SK-N-SH (cell line): Measurements from ENCODE around the gene SMPD3. TPM values are rescaled to one million over a fixed set of nuclear protein-coding genes. Genes with fewer than 3 reads are reported as not detected.

Experiments
- CTCF ChIA-PET: fragments of 300-600, 350-600 bp; formaldehyde crosslinking; extraction: SDS; loops from one replicate; lab custom pipeline; 2021; lab: Yijun Ruan, JAX
- POLR2A ChIA-PET: fragments of 350-600 bp; sonication (Branson Sonifier 250); formaldehyde crosslinking; extraction: SDS; loops from one replicate; lab custom pipeline; 2020; ENCODE audit warnings: antibody characterized with exemption, inconsistent platforms; lab: Yijun Ruan, JAX
- DNase-seq: peaks from one replicate; pipeline ENCODE4 v3.0.0; 2012
- H2AFZ ChIP-seq: fragments of 200-600 bp; sonication (generic); 2 replicates; pipeline ENCODE4 v1.8.1; 2016; ENCODE audit warnings: antibody characterized with exemption, mild to moderate bottlenecking, low read depth
- H3F3A ChIP-seq: fragments of 200-600 bp; sonication (generic); replicated peaks from 2 replicates; pipeline ENCODE3; 2016; ENCODE audit warnings: antibody characterized with exemption, mild to moderate bottlenecking; ENCODE audit not compliant: insufficient read depth
- H3K27ac ChIP-seq, 2 experiments: fragments of 200-500 bp in 1 of 2; fragments of 200-600 bp in 1 of 2; sonication (Bioruptor generic) in 1 of 2; sonication (generic), shearing (Covaris generic) in 1 of 2; 2 replicates each; pipeline versions ENCODE4 v1.5.1 to v1.6.1; 2014 to 2016; ENCODE audit warnings: low read depth in 2 of 2, inconsistent platforms in 1 of 2, low read length in 1 of 2, mild to moderate bottlenecking in 1 of 2, mixed read lengths in 1 of 2
- H3K27me3 ChIP-seq: fragments of 200-600 bp; sonication (generic), shearing (Covaris generic); 2 replicates; pipeline ENCODE4 v1.6.1; 2016; ENCODE audit warnings: mixed run types; ENCODE audit not compliant: insufficient read depth
- H3K36me3 ChIP-seq, 2 experiments: fragments of 200-500 bp in 1 of 2; fragments of 200-600 bp in 1 of 2; sonication (Bioruptor generic) in 1 of 2; sonication (generic) in 1 of 2; replicated peaks in 1 of 2; 2 replicates each; pipeline versions ENCODE3 to v1.5.1; 2014 to 2016; ENCODE audit warnings: low read length in 1 of 2, mild to moderate bottlenecking in 1 of 2; ENCODE audit not compliant: insufficient read depth in 2 of 2, control insufficient read depth in 1 of 2
- H3K4me1 ChIP-seq, 2 experiments: fragments of 200-500 bp in 1 of 2; fragments of 200-600 bp in 1 of 2; sonication (Bioruptor generic) in 1 of 2; sonication (generic), shearing (Covaris generic) in 1 of 2; 2 replicates each; pipeline versions ENCODE4 v1.5.1 to v1.6.1; 2014 to 2016; ENCODE audit warnings: low read depth in 1 of 2, low read length in 1 of 2, mixed run types in 1 of 2; ENCODE audit not compliant: insufficient read depth in 2 of 2, control insufficient read depth in 1 of 2
- H3K4me2 ChIP-seq: fragments of 200-600 bp; sonication (generic), shearing (Covaris generic); 2 replicates; pipeline ENCODE4 v1.6.1; 2017; ENCODE audit warnings: mixed run types
- H3K4me3 ChIP-seq, 2 experiments: fragments of 200-500 bp in 1 of 2; fragments of 200-600 bp in 1 of 2; sonication (Bioruptor generic) in 1 of 2; sonication (generic), shearing (Covaris generic) in 1 of 2; 2 replicates each; pipeline versions ENCODE4 v1.5.1 to v1.8.1; 2014 to 2016; ENCODE audit warnings: low read depth in 2 of 2, inconsistent platforms in 1 of 2, low read length in 1 of 2, mild to moderate bottlenecking in 1 of 2, mixed read lengths in 1 of 2, moderate library complexity in 1 of 2
- H3K79me2 ChIP-seq: fragments of 200-600 bp; sonication (generic); 2 replicates; pipeline ENCODE4 v1.8.1; 2017; ENCODE audit warnings: mild to moderate bottlenecking; ENCODE audit not compliant: insufficient read depth
- H3K9ac ChIP-seq: fragments of 200-600 bp; sonication (generic); 2 replicates; pipeline ENCODE4 v1.6.1; 2017; ENCODE audit warnings: mixed run types
- H3K9me2 ChIP-seq: fragments of 200-600 bp; sonication (generic); 2 replicates; pipeline ENCODE4 v1.6.1; 2017; ENCODE audit warnings: mixed run types
- H3K9me3 ChIP-seq: fragments of 200-600 bp; sonication (generic); 2 replicates; pipeline ENCODE4 v1.6.1; 2017; ENCODE audit warnings: mixed run types, mild to moderate bottlenecking, moderate library complexity
- H4K20me1 ChIP-seq: fragments of 200-600 bp; sonication (generic); 2 replicates; pipeline ENCODE4 v1.6.1; 2017; ENCODE audit warnings: mild to moderate bottlenecking, mixed run types; ENCODE audit not compliant: insufficient read depth
- ELF1 ChIP-seq: IDR thresholded peaks from 2 replicates; pipeline ENCODE4 v1.4.0; 2012
- EZH2phosphoT487 ChIP-seq: fragments of 200-600 bp; sonication (generic); IDR thresholded peaks from 2 replicates; pipeline ENCODE4 v1.6.1; 2017; ENCODE audit warnings: low read depth, mixed run types, mild to moderate bottlenecking, antibody characterized with exemption, moderate library complexity, borderline replicate concordance
- FOSL2 ChIP-seq: IDR thresholded peaks from 2 replicates; pipeline ENCODE4 v1.4.0; 2012; ENCODE audit warnings: low read depth, mild to moderate bottlenecking, moderate library complexity, borderline replicate concordance
- FOXJ3 ChIP-seq: sonication (generic); formaldehyde crosslinking; IDR thresholded peaks from 2 replicates; pipeline ENCODE4 v1.5.1; 2020; ENCODE audit warnings: mild to moderate bottlenecking, missing genetic modification reagents
- GABPA ChIP-seq: IDR thresholded peaks from 2 replicates; pipeline ENCODE4 v1.4.0; 2012; ENCODE audit warnings: low read depth, mild to moderate bottlenecking
- GATA2 ChIP-seq: sonication (generic); formaldehyde crosslinking; IDR thresholded peaks from 2 replicates; pipeline ENCODE4 v1.5.0; 2020; ENCODE audit warnings: mild to moderate bottlenecking, missing genetic modification reagents
- MXI1 ChIP-seq: IDR thresholded peaks from 2 replicates; pipeline ENCODE4 v1.6.1; 2012; ENCODE audit warnings: mild to moderate bottlenecking, low read depth, low read length, improper control_type of control experiment
- NFIC ChIP-seq: IDR thresholded peaks from 2 replicates; pipeline ENCODE4 v1.4.0; 2012; ENCODE audit warnings: borderline replicate concordance
- NRF1 ChIP-seq: IDR thresholded peaks from 2 replicates; pipeline ENCODE4 v1.6.1; 2012; ENCODE audit warnings: low read depth, mild to moderate bottlenecking, low read length
- POLR2AphosphoS5 ChIP-seq: IDR thresholded peaks from 2 replicates; pipeline ENCODE4 v1.6.1; 2012; ENCODE audit warnings: low read depth, low read length
- RAD21 ChIP-seq: IDR thresholded peaks from 2 replicates; pipeline ENCODE4 v1.6.1; 2012; ENCODE audit warnings: mild to moderate bottlenecking, low read length
- RFX5 ChIP-seq: IDR thresholded peaks from 2 replicates; pipeline ENCODE4 v1.6.1; 2012; ENCODE audit warnings: mild to moderate bottlenecking, improper control_type of control experiment, low read length
- TAF1 ChIP-seq: IDR thresholded peaks from 2 replicates; pipeline ENCODE4 v1.6.1; 2012; ENCODE audit warnings: low read depth, mild to moderate bottlenecking, low read length, moderate library complexity, borderline replicate concordance
- TCF12 ChIP-seq: IDR thresholded peaks from 2 replicates; pipeline ENCODE4 v1.4.0; 2012
- YY1 ChIP-seq: IDR thresholded peaks from 2 replicates; pipeline ENCODE4 v1.4.0; 2012; ENCODE audit warnings: low read depth, mild to moderate bottlenecking
- WGBS: methylation state at CpG from one replicate; pipeline ENCODE4 v1.1.6; 2017; ENCODE audit warnings: low lambda C conversion rate; 5-methylcytosine and 5-hydroxymethylcytosine counted together
- polyA plus RNA-seq, 3 experiments: library from polyadenylated mRNA; depleted of rRNA; stranded (reverse); fragments of >200 nt; gene quantifications; 2 replicates each; pipeline ENCODE4 v1.2.3, GENCODE V29; 2012
- TF ChIP-seq, protein P1 (sequence below): IDR thresholded peaks from 2 replicates; pipeline ENCODE4 v1.4.0; 2012; ENCODE audit warnings: low read depth
- TF ChIP-seq, protein P2 (sequence below): fragments of 150-350 bp; IDR thresholded peaks from 2 replicates; pipeline ENCODE4 v1.6.1; 2017; ENCODE audit warnings: antibody characterized with exemption, low read length, low read depth, borderline replicate concordance
- TF ChIP-seq, protein P3 (sequence below): IDR thresholded peaks from 2 replicates; pipeline ENCODE4 v1.4.0; 2012; ENCODE audit warnings: low read depth, borderline replicate concordance
- TF ChIP-seq, protein P4 (sequence below): IDR thresholded peaks from 2 replicates; pipeline ENCODE4 v1.4.0; 2012; ENCODE audit warnings: low read depth, borderline replicate concordance

SMPD3 gene
- polyA plus RNA-seq, 1 of the 3 experiments (the other 2 are of a cell fraction): 0.38 TPM

- Histone ChIP-seq H3K4me2 (no peak overlapping the region), H2AFZ (no peak overlapping the region), H3K9me3 (no peaks in the 10 kb centered on the region), H3F3A (no peaks in the 10 kb centered on the region), H3K27me3 (no peaks in the 10 kb centered on the region), H3K4me3 (no peak overlapping the region), H3K36me3 (peaks cover 23 to 44% of the 10 kb centered on the region in 2 experiments), H3K27ac (no peak overlapping the region), H3K9me2 (no peaks in the 10 kb centered on the region), H4K20me1 (no peaks in the 10 kb centered on the region), H3K9ac (no peak overlapping the region), H3K4me1 (no peaks in the 10 kb centered on the region), H3K79me2 (no peaks in the 10 kb centered on the region)
- TF ChIP-seq TAF1 (no peak), EZH2phosphoT487 (no peak), NRF1 (no peak), FOSL2 (no peak), TCF12 (no peak), GATA2 (CRISPR knock-in tag) (no peak), YY1 (no peak), MXI1 (no peak), POLR2AphosphoS5 (no peak), FOXJ3 (CRISPR knock-in tag) (no peak), RFX5 (no peak), RAD21 (no peak)
- TF ChIP-seq, protein P1, sequence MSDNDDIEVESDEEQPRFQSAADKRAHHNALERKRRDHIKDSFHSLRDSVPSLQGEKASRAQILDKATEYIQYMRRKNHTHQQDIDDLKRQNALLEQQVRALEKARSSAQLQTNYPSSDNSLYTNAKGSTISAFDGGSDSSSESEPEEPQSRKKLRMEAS: no peak
- TF ChIP-seq, protein P2, sequence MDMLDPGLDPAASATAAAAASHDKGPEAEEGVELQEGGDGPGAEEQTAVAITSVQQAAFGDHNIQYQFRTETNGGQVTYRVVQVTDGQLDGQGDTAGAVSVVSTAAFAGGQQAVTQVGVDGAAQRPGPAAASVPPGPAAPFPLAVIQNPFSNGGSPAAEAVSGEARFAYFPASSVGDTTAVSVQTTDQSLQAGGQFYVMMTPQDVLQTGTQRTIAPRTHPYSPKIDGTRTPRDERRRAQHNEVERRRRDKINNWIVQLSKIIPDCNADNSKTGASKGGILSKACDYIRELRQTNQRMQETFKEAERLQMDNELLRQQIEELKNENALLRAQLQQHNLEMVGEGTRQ: no peak
- TF ChIP-seq, protein P3, sequence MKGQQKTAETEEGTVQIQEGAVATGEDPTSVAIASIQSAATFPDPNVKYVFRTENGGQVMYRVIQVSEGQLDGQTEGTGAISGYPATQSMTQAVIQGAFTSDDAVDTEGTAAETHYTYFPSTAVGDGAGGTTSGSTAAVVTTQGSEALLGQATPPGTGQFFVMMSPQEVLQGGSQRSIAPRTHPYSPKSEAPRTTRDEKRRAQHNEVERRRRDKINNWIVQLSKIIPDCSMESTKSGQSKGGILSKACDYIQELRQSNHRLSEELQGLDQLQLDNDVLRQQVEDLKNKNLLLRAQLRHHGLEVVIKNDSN: no peak
- ChIA-PET POLR2A (no interaction called here), CTCF (interaction anchor here (2.1 to 20.3 kb wide), 2 partner anchors 11 to 75 kb away, joined by 11 to 355 read pairs; partner anchors contain the start of gene SLC7A6)
- 97% methylated on average over 13 of the region's 13 CpGs for WGBS
- DNase-seq: no peak
Measured at GRCh38 chr16:68339214-68339613, 109.1 kb downstream of the SMPD3 start.

DNA sequence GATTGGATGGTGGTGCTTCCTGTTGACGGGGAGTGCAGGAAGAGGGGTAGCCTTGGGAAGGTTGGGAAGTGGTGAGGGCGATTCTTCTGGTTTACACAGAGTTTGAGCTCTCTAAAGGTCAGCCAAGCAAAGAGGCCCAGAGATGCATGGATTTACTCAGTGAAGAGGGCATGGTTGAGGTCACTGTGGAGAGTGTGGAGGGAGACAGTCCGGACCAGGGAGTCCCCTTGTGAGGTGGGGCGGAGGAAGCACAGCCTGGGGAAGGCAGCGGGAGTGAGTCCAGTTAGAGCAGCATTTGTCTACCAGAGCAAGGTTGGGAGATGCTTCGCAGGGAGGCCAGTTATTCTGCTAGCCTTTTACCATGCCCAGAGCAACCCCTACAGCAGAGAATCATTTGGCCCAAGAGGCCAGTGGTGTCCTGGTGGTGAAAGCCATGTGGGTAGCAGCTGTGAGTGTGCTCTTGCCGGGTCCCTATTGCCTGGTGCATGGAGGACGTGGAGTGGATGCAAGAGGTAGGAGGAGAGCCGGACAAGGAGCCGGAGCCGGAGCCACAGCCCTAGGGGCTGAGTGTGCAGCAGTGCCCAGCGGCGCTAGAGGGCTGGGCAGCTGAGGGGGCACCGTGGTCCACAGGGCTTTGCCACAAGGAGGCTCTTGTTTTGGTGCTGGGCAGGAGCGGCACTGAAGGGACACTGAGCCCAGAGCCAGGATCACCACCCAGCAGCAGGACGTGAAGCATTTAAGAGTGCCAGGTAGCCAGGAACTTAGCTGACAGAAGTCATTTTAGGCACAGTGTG lies 109.8 kb downstream of the SMPD3 start:
- H3K27me3 ChIP-seq: no peaks in the 10 kb centered on the region
- no peaks in the 10 kb centered on the region for H4K20me1 ChIP-seq
- no peak for DNase-seq
- no peak overlapping the region for H3K27ac ChIP-seq
- ChIA-PET POLR2A (interaction anchor here (1.0 kb wide), 1 partner anchor 35 kb away, joined by 3 read pairs; no protein-coding TSS in a partner anchor), CTCF (interaction anchor here (0.6 to 20.3 kb wide), 6 partner anchors 9 to 94 kb away, joined by 3 to 355 read pairs (median 4); partner anchors contain the start of gene SLC7A6)
- H3F3A ChIP-seq: no peaks in the 10 kb centered on the region
- no peaks in the 10 kb centered on the region for H3K9me3 ChIP-seq
- WGBS: 94% methylated on average over 15 of the region's 16 CpGs
- no peaks in the 10 kb centered on the region for H3K4me1 ChIP-seq
- H2AFZ ChIP-seq: no peak overlapping the region
- H3K79me2 ChIP-seq: no peaks in the 10 kb centered on the region
- H3K4me3 ChIP-seq: no peak overlapping the region
- H3K9me2 ChIP-seq: no peaks in the 10 kb centered on the region
- no peak for TF ChIP-seq GABPA
- TF ChIP-seq ELF1: no peak
- TF ChIP-seq NFIC: no peak
- TF ChIP-seq, protein P4, sequence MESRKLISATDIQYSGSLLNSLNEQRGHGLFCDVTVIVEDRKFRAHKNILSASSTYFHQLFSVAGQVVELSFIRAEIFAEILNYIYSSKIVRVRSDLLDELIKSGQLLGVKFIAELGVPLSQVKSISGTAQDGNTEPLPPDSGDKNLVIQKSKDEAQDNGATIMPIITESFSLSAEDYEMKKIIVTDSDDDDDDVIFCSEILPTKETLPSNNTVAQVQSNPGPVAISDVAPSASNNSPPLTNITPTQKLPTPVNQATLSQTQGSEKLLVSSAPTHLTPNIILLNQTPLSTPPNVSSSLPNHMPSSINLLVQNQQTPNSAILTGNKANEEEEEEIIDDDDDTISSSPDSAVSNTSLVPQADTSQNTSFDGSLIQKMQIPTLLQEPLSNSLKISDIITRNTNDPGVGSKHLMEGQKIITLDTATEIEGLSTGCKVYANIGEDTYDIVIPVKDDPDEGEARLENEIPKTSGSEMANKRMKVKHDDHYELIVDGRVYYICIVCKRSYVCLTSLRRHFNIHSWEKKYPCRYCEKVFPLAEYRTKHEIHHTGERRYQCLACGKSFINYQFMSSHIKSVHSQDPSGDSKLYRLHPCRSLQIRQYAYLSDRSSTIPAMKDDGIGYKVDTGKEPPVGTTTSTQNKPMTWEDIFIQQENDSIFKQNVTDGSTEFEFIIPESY: no peak
- H3K9ac ChIP-seq: no peak overlapping the region
- H3K4me2 ChIP-seq: no peak overlapping the region
- peaks cover 27 to 40% of the 10 kb centered on the region in 2 experiments for H3K36me3 ChIP-seq
